NCI-H2227 (cell line): ENCODE results near the gene LYPD8.
A peak's percentile ranks its signal among the peaks of the same experiment; 100 is the strongest.

Source experiments
- DNase-seq: peaks from one replicate; lab custom pipeline; 2025; ENCODE audit not compliant: unreplicated experiment; lab: John Stamatoyannopoulos, UW

Gene LYPD8

GRCh38 chr1:248702714-248703113, 52.8 kb downstream of the LYPD8 start, which contains the start of gene OR14I1:
Gene OR14I1, minus strand, starts transcription at chr1:248702766.
- DNase-seq = no peak

DNA sequence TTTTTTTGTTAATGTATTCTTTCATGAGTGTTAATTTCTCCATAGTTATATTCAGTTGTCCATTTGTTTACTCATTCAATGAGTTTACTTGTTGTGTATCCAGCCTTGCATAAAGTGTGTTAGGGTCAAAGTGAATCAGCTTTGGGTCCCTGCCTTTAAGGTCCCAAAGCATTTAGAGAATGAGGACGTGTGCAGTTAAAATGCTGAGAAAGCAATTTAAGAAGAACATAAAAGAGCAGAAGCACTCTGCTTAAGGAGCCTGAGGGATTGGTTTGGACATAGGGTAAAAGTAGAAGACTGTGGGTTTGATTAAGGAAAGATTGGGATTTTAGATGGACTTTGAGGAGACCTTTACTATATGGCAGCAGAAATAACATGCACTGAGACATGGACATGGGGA, 56.5 kb downstream of the LYPD8 start:
- DNase-seq = no peak

DNA sequence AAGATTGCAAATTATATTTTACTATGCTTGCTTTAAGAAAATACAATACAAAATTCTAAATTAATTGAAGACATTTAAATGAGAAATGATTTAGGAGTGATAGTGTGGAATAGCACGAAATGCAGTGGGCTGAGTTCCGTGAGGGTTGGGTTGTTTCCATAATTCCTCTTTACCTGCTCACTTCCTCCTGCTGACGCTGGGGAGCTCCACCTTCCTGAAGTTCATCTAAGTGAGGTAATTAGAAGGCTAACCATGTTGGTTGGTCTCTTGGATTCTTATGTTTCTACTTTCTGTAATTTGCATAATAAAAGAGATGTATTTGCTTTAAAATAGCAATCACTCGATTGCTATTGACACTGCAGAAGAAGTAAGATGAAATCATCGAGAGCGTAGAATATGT, 57.7 kb downstream of the LYPD8 start:
- no peak for DNase-seq

- DNase-seq = no peak
These were observed 58.8 kb downstream of the LYPD8 start for GRCh38 chr1:248696774-248697173.

DNA sequence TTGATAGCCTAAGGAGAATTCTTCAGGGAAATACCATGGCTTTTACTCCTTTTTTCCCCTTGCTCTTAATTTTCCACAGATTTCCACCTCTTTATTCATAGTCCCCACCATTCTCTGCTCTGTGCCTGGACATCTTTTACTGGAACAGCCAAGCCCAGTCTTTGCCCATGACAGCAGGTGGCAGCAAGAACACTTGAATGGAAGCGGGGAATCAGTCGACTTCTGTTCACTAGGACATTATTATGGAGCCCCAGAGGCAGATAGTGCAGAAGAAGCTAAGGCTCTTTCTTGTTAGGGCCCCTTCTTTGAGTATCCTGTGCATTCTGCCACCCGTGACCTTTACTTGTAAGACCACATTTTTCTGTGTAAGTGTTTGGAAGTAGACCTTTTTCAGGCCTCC, 59.3 kb downstream of the LYPD8 start:
- DNase-seq = no peak

DNA sequence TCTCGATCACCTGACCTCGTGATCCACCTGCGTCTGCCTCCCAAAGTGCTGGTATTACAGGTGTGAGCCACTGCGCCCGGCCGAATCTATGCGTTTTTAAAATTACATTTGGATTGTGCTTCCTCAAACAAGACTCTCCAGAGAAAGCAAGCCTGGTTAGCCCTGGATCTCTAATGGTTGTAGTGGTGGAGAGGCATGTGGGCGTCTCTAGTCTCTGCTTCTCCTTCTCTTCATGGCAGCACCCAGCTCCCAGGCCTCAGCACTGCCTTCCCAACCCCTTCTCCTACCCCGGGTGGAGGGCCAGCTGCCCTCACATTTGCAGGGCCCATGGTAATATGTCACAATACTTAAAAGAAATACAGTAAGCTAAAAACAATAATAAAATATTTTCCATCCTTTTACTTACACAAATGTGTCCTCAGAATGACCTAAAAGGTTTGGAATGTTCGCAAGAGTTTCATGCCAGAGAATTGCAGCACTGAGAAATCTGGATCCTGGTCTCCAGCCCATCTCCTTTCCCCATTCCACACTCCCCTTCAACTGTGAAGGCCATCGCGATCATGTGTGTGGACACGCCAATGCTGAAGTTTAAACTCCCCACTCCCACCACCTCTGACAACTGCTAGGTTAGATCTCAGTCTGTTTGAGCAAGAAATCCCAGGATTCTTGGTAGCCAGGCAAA, 60.0 kb downstream of the LYPD8 start:
- DNase-seq = no peak

DNA sequence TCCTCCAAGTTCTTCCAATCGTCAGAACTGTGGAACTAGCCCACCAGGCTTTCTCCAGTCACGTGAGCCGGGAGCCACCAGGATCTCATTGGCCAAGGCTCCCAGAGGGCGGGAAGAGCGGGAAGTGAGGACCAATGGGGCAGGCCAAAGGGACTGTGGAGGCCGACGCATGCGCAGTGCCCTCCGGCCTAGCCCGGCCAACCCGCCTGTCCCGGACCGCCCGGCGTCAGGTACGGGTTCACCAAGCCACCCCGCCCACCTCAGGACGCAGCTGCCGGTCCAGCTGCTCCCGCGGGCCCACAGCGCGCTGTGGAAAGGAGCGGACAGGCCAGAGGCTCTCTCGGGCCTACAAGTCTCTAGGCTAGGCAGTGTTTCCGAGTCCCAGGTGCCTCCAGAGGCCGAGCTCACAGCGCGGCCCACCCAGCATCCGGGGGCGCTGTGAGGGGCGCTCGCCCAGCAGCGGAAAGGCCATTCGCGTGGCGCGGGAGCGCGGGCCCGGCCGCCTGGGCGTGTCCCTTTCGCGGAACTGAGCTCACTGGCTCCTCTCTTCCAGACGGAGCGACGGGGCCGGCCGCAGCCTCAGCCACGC, 63.9 kb downstream of the LYPD8 start:
- peak; percentile 98 for DNase-seq
